HG03103 (cell line): Measurements from ENCODE around the gene ZBTB1.
A peak's percentile ranks its signal among the peaks of the same experiment; 100 is the strongest.
"Not testable (repeated sequence)": the region's sequence is repeated elsewhere in the genome, so short reads cannot be mapped to it uniquely, and the experiment has no call there.

Experiments
- ATAC-seq: cut with Tn5 transposase; IDR thresholded peaks from one replicate; pipeline ENCODE4 v1.9.1; 2021; ENCODE audit warnings: low read depth; ENCODE audit not compliant: unreplicated experiment

ZBTB1 gene

DNA sequence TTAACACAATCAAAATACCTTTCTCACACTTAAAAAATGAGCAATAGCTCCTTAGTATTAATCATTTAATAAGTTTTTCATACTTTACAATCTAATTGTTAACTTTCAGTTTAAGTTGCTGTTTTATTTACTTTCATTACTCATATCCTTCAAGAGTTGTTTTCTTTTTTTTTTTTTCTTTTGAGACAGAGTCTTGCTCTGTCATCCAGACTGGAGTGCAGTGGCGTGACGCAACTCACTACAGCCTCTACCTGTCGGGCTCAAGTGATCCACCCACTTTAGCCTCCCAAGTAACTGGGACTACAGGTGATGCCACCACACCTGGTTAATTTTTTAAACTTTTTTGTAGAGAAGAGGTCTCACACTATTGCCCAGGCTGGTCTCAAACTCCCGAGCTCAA is 16.1 kb downstream of the ZBTB1 start:
- no peak for ATAC-seq

DNA sequence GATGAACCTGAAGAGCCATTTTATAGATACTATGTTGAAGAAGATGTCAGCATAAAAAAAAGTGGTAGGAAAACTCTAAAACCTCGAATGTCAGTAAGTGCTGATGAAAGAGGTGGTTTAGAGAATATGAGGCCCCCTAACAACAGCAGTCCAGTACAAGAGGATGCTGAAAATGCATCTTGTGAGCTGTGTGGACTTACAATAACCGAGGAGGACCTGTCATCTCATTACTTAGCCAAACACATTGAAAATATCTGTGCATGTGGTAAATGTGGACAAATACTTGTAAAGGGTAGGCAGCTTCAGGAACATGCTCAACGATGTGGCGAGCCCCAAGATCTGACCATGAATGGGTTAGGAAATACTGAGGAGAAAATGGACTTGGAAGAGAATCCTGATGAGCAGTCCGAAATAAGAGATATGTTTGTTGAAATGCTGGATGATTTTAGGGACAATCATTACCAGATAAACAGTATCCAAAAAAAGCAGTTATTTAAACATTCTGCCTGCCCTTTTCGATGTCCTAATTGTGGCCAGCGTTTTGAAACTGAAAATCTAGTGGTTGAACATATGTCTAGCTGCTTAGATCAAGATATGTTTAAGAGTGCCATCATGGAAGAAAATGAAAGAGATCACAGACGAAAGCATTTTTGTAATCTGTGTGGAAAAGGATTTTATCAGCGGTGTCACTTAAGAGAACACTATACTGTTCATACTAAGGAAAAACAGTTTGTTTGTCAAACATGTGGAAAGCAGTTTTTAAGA is 18.2 kb downstream of the ZBTB1 start:
- ATAC-seq: no peak

DNA sequence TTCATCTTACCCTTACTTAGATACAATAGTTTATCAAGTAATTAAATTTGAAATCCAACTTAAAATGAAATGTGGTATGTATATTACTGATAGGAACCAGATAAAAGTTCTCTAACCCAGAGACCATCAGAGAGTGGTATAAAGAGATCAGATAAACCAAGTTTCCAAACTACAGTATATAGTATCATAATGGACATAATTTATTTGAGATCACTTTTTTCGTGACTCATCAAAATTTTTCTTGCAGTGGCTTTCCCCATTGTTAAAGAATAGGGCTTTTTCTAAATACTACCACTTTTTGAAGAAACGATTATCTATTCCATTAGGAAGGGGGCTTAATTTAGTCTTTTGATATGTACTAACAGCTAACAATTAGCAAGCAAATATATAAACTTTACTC is 20.8 kb downstream of the ZBTB1 start:
- no peak for ATAC-seq

DNA sequence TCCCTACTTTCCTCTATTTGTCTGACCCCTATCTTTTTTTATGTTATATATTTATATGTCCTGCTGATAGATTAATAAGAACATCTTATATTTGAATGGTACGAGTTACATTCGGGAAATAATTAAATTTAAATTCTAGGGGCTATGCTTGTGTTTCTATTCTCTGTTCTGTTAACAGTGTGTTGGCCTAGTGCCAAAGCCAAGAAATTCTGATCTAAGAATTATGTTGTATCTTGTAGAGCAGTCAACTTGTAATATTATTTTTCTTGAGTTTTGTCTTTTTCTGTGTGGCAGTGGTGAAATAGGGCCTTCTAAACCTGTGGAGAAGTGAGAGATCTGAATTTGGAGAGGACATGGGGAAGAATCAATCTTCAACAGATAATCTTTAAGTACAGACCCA is 27.0 kb downstream of the ZBTB1 start:
- no peak for ATAC-seq

DNA sequence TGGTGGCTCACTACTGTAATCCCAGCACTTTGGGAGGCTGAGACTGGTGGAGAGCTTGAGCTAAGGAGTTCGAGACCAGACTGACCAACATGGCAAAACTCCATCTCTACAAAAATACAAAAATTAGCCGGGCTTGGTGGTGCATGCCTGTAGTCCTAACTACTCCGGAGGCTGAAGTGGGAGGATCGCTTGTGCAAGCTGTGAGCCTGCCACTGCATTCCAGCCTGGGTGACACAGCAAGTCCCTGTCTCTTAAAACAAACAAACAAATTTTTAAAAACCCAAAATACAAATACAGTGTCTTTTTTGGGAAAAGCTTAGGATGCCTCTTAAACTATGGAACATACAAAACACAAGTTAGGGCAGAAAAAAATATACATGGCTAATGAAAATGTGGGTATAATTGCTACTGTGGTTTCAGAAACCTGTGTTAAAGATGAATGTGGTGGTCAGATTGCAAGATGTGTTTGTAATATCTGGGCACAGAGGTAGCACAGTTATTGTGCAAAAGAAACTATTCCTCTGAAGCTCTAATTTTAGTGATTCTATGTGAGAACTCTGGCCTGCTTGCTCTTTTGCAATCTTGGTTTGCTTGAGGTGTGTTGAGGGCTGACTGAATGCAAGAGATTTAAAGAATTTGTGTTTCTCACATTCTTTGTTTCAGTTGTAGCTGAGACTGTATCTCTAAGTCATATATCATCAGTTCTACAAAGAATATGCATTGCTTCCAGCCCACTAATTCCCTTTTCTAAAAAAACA is 32.1 kb downstream of the ZBTB1 start:
- ATAC-seq: no peak

DNA sequence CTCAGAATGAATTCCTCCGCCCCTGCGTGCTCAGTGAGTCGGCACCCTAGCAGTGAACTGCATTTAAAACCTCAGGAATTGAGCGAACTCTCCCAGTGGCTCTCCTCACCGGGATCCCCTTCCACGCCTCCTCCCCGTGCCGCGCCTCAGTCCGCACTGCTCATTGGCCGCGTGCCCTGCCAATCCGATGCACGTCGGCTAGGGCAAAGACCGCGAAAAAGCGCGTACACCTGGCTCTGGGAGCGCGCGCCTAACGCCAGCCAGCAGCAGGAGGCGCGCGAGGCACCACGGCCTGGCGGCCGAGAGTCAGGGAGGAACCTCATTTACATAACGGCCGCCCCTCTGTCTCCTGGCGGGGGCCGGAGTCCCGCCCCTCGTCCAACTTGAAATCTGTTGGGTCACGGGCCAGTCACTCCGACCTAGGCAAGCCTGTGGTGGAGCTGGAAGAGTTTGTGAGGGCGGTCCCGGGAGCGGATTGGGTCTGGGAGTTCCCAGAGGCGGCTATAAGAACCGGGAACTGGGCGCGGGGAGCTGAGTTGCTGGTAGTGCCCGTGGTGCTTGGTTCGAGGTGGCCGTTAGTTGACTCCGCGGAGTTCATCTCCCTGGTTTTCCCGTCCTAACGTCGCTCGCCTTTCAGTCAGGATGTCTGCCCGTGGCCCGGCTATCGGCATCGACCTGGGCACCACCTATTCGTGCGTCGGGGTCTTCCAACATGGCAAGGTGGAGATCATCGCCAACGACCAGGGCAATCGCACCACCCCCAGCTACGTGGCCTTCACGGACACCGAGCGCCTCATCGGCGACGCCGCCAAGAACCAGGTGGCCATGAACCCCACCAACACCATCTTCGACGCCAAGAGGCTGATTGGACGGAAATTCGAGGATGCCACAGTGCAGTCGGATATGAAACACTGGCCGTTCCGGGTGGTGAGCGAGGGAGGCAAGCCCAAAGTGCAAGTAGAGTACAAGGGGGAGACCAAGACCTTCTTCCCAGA is 35.9 kb downstream of the ZBTB1 start, which contains the start of gene HSPA2:
TSS of gene HSPA2 (plus strand) at position 534 of the 995 bp plus-strand sequence. CDS start at position 643, 109 bp downstream.
- ATAC-seq: peak; percentile 91

DNA sequence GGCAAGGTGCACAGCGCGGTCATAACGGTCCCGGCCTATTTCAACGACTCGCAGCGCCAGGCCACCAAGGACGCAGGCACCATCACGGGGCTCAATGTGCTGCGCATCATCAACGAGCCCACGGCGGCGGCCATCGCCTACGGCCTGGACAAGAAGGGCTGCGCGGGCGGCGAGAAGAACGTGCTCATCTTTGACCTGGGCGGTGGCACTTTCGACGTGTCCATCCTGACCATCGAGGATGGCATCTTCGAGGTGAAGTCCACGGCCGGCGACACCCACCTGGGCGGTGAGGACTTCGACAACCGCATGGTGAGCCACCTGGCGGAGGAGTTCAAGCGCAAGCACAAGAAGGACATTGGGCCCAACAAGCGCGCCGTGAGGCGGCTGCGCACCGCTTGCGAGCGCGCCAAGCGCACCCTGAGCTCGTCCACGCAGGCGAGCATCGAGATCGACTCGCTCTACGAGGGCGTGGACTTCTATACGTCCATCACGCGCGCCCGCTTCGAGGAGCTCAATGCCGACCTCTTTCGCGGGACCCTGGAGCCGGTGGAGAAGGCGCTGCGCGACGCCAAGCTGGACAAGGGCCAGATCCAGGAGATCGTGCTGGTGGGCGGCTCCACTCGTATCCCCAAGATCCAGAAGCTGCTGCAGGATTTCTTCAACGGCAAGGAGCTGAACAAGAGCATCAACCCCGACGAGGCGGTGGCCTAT is 36.8 kb downstream of the ZBTB1 start:
- ATAC-seq: no peak

DNA sequence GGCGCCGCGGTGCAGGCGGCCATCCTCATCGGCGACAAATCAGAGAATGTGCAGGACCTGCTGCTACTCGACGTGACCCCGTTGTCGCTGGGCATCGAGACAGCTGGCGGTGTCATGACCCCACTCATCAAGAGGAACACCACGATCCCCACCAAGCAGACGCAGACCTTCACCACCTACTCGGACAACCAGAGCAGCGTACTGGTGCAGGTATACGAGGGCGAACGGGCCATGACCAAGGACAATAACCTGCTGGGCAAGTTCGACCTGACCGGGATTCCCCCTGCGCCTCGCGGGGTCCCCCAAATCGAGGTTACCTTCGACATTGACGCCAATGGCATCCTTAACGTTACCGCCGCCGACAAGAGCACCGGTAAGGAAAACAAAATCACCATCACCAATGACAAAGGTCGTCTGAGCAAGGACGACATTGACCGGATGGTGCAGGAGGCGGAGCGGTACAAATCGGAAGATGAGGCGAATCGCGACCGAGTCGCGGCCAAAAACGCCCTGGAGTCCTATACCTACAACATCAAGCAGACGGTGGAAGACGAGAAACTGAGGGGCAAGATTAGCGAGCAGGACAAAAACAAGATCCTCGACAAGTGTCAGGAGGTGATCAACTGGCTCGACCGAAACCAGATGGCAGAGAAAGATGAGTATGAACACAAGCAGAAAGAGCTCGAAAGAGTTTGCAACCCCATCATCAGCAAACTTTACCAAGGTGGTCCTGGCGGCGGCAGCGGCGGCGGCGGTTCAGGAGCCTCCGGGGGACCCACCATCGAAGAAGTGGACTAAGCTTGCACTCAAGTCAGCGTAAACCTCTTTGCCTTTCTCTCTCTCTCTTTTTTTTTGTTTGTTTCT is 37.6 kb downstream of the ZBTB1 start:
- ATAC-seq: no peak

DNA sequence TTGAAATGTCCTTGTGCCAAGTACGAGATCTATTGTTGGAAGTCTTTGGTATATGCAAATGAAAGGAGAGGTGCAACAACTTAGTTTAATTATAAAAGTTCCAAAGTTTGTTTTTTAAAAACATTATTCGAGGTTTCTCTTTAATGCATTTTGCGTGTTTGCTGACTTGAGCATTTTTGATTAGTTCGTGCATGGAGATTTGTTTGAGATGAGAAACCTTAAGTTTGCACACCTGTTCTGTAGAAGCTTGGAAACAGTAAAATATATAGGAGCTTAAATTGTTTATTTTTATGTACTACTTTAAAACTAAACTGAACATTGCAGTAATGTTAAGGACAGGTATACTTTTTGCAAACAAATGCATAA is 38.2 kb downstream of the ZBTB1 start:
- ATAC-seq: no peak

DNA sequence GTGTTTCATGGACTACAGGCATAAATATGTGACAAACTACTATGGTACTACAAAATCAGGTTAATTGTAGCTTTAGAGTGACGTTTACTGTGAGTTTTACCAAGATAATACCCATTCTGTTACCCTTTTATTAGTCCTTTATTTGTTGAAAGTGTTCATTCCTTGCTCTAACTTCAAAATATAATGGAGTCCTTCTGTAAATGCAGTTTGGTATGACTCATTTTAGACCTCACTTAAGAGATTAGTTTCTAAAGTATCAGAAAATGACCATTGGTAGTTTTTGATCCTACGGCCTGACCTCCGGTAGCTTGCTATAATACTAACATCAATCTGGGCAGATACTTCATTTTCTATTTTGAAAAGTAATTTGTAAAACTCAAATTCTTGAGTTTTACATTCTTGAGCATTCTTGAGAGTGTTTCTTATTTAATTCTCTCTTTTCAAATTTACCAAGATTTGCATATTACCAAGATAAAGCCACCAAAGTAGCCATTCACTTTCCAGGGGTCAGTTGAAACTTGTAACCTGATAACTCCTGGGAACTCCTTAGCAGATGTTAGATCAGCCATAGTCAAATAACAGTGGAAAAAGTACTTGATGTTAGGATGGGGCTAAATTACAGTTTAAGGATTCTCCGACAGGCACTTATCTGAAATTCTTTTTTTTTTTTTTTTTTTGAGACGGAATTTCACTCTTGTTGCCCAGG is 40.2 kb downstream of the ZBTB1 start:
- no peak for ATAC-seq

DNA sequence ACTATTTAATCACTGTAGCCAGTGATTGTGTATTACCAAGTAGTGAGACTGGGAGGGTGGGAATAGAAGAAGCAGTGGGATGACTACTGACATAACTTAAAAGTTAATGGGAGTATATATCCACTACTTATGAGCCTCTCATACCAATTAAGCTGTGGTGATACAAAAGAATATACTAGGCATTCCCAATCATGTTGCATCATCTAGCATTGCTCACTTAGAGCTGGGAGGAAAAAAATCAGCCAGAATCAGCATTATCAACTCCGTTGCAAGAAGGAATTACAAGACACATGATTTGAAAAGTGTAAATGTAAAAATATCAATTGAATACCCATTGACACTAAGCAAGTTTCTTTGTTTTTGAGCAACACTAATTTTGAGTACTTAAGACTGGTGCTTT is 44.4 kb downstream of the ZBTB1 start:
- no peak for ATAC-seq

DNA sequence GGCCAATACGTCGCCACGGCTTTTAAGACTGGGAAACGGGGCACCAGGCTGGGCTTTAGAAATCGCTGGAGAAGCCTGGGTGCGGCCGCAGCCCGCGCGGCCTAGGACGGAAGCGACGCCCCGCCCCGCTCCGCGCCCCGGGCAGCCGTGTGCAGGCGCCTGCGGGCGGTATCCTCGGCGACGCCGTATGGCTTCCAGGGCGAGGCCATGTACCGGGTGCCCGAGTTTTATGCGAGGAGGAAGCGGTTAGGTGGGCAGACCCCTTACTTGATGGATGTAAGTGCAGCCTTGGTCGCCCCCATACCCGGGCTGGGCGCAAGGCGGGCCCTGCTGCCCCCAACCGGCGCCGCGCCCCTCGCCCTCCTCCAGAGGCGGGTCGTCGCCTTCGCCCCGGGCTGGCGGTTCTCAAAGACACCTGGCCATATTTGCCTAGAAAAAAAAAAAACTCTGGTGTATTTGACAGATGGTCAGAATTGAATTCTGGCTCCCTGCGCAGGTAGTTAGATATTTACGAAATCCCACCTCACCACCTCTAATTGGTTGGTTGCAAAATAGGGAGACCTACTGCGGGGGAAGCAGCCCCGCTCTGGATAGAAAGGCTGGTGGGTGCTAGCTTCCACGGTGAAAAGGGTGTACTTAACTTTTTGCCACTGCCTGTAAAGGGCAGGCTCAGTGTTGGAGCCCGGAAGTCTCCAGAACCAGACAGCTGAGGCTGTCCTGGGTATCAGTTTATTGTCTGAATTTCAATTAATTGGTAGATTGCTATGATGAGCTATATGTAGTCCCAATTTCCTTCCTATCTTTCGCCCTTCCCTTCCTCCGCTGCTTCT is 45.4 kb downstream of the ZBTB1 start, which contains the start of gene PPP1R36:
TSS of gene PPP1R36 (plus strand) at position 171 of the 830 bp plus-strand sequence. CDS start at position 208, 37 bp downstream.
- ATAC-seq: no peak

DNA sequence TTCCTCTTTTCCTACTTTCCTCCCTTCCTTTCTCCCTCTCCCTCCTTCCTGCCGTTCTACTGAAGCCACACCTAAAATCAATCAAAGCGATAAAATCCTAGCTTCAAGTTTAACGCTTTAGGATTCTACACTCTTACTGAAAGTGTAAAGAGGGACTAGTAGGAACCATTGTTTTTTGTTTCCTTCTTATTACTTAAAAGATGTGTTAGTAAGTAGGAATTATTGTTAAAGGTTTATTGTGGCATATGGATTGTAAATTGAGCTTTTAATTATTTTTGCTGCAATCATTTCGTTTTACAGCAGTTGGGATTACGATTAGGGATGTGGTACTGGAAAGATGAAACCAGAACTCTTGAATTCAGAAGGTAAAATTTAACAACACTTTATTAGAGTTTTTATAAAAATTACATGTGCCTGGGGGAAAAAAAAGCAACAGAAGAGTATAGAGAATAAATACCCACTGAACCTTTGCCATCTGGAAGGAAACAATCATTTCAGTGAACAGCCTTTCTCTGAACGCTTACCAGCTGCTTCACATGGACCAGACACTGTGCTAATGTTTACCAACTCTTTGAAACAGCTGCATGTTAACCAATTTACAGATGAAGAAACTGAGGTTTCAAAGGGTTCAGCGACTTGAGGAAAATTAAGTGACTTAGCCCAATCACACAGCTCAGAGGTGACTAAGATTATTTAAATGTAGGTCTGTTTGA is 46.2 kb downstream of the ZBTB1 start:
- ATAC-seq: no peak

DNA sequence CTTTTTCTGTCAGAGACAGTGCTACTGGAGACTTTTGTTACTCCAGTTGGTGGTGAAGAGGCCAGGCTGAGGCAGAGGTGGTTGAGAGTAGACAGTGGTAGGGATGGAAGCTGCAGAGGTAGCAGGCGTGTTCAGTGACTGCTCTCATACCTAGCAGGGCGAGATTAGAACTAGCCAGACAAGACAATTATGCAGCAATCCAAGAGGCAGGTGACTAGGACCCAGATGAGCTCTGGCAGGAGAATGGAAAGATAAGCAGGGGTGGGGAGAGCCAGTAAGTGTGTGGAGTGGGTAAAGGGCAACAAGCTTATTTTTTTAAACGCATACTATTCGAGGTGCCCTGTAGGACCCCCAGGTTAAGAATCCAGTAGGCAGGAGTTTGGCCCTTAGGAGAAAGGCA is 50.0 kb downstream of the ZBTB1 start:
- ATAC-seq: no peak

DNA sequence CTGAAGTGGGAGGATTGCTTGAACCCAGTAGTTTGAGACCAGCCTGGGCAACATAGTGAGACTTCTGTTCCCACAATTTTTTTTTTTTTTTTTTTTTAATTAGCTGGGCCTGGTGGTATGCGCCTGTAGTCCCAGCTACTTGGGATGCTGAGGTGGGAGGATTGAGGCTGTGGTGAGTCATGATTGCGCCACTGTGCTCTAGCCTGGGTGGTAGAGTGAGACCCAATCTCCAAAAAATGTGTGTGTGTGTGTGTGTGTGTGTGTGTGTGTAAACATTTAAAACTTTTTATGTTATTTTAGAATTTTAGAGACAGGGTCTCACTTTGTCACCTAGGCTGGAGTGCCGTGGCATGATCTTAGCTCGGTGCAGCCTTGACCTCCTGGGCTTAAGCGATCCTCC is 52.0 kb downstream of the ZBTB1 start:
- ATAC-seq: no peak

DNA sequence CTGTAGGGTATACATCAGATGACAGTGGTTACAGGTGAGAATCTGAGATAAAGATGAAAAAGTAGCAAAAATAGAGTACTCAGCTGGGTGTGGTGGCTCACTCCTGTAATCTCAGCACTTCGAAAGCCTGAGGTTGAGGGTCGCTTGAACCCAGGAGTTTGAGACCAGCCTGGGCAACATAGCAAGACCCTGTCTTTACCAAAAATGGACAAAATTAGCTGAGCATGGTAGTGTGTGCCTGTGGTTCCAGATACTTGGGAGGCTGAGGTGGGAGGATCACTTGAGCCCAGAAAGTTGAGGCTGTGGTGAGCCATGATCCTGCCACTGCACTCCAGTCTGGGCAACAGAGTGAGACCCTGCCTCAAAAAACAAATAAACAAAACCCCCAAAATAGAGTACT is 53.6 kb downstream of the ZBTB1 start:
- not testable (repeated sequence) for ATAC-seq

DNA sequence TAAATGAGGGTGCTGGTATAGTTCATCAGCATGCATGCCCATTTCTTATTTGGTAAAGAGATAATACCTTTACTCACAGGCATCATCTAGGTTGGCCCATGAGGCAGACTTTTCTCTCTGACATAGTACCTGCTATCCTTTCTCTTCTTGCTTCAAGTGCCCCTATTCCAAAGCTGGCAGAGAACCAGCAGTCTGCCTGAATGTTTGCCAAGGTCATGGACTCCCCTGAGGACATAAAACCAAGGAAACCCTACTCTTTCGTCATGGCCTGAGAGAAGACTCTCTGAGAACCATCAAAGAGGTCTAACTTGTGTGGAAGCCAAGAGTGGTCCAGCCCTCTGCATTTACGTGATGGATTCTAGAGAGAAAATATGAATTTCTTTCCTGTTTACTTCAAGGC is 57.1 kb downstream of the ZBTB1 start:
- ATAC-seq: no peak
